GM12878 (cell line): ENCODE data around the gene TRIOBP. TPM values are rescaled to one million over a fixed set of nuclear protein-coding genes. Genes with fewer than 3 reads are reported as not detected.

Experiments
- ATAC-seq: fragments of 200-7000 bp; cut with Tn5 transposase; 3 replicates; pipeline ENCODE4 v1.9.1; 2020; ENCODE audit warnings: mild to moderate bottlenecking, moderate library complexity
- BruUV-seq: library from RNA; stranded (reverse); fragments of 400-500 nt; replicated peaks from 2 replicates; lab custom pipeline; 2021; lab: Mats Ljungman, UMichigan
- CTCF ChIA-PET: fragments of 300-600 bp; sonication (Branson Sonifier 250); formaldehyde crosslinking; extraction: SDS; loops from one replicate; lab custom pipeline; 2021; ENCODE audit warnings: inconsistent platforms; lab: Yijun Ruan, JAX
- POLR2A ChIA-PET: fragments of 350-600 bp; formaldehyde crosslinking; extraction: SDS; loops from one replicate; lab custom pipeline; 2021; ENCODE audit warnings: inconsistent platforms; lab: Charles Lee
- RAD21 ChIA-PET: fragments of 300-600 bp; sonication (Branson Sonifier 250); formaldehyde crosslinking; loops from one replicate; lab custom pipeline; 2023; ENCODE audit warnings: antibody characterized with exemption; ENCODE audit not compliant: unreplicated experiment; lab: Charles Lee
- SMC1A ChIA-PET: fragments of 300-600 bp; sonication (Branson Sonifier 250); formaldehyde crosslinking; loops from one replicate; lab custom pipeline; 2023; ENCODE audit not compliant: unreplicated experiment, uncharacterized antibody; lab: Charles Lee
- DNase-seq: peaks from one replicate; pipeline ENCODE4 v3.0.0-alpha.2; 2011; ENCODE audit warnings: low read depth, low spot score
- FAIRE-seq: peaks from 3 replicates; lab custom pipeline; 2011; peaks lifted over from hg19 to GRCh38; lab: Jason Lieb, UNC
- H2AFZ ChIP-seq: 2 replicates; pipeline ENCODE4 v1.6.0; 2011; ENCODE audit warnings: low read depth, low read length, control low read depth; ENCODE audit not compliant: control insufficient read depth
- H3K27ac ChIP-seq: 2 replicates; pipeline ENCODE4 v1.5.1; 2011; ENCODE audit warnings: control low read depth; ENCODE audit not compliant: control insufficient read depth, insufficient read depth
- H3K27me3 ChIP-seq, 2 experiments: replicated peaks in 1 of 2; 2 replicates each; pipeline versions ENCODE4 v1.6.0 to v1.6.1; 2011; ENCODE audit warnings: low read length in 1 of 2; ENCODE audit not compliant: control insufficient read depth in 2 of 2, insufficient read depth in 2 of 2
- H3K36me3 ChIP-seq, 2 experiments: 2 replicates each; pipeline ENCODE4 v1.5.1; 2011; ENCODE audit warnings: low read length in 1 of 2; ENCODE audit not compliant: control insufficient read depth in 2 of 2, insufficient read depth in 2 of 2
- H3K4me1 ChIP-seq: 2 replicates; pipeline ENCODE4 v1.6.1; 2011; ENCODE audit warnings: mild to moderate bottlenecking, low read length, moderate library complexity, mixed read lengths; ENCODE audit not compliant: control insufficient read depth, insufficient read depth
- H3K4me2 ChIP-seq: 2 replicates; pipeline ENCODE4 v1.6.0; 2011; ENCODE audit warnings: control low read depth; ENCODE audit not compliant: control insufficient read depth, insufficient read depth
- H3K4me3 ChIP-seq: fragments of 200-600 bp; sonication (generic); 2 replicates; pipeline ENCODE4 v1.5.1; 2016
- H3K79me2 ChIP-seq: 2 replicates; pipeline ENCODE4 v1.6.0; 2011; ENCODE audit warnings: low read length; ENCODE audit not compliant: control insufficient read depth, insufficient read depth
- H3K9ac ChIP-seq: 2 replicates; pipeline ENCODE4 v1.8.0; 2011; ENCODE audit warnings: low read length, control low read depth, mixed read lengths; ENCODE audit not compliant: control insufficient read depth, insufficient read depth
- H3K9me3 ChIP-seq: replicated peaks from 3 replicates; pipeline ENCODE4 v1.5.1; 2011; ENCODE audit warnings: mild to moderate bottlenecking, low read length; ENCODE audit not compliant: control insufficient read depth, insufficient read depth
- H4K20me1 ChIP-seq: 2 replicates; pipeline ENCODE4 v1.6.0; 2011; ENCODE audit not compliant: control insufficient read depth, insufficient read depth
- CBX3 ChIP-seq: fragments of 200-600 bp; sonication (generic); IDR thresholded peaks from 2 replicates; pipeline ENCODE4 v1.6.1; 2016; ENCODE audit warnings: low read depth, borderline replicate concordance
- DPF2 ChIP-seq: fragments of 450-650 bp; IDR thresholded peaks from 2 replicates; pipeline ENCODE4 v1.6.1; 2017; ENCODE audit warnings: mild to moderate bottlenecking
- TAF1 ChIP-seq: IDR thresholded peaks from 2 replicates; pipeline ENCODE4 v1.6.1; 2011; ENCODE audit warnings: mild to moderate bottlenecking, low read depth, low read length, borderline replicate concordance
- WGBS: methylation state at CpG from one replicate; pipeline ENCODE4 v1.1.6; 2016; ENCODE audit warnings: low lambda C conversion rate; ENCODE audit not compliant: insufficient replicate concordance, insufficient coverage; ENCODE audit errors: missing lambda C conversion rate; 5-methylcytosine and 5-hydroxymethylcytosine counted together
- in situ Hi-C: fragments of 300-500 bp; cut with MboI; formaldehyde crosslinking; loops from 9 replicates; pipeline ENCODE4 v1.14.3; 2018; ENCODE audit warnings: mixed read lengths
- intact Hi-C: fragments of 100-400 bp; cut with micrococcal nuclease; formaldehyde crosslinking; loops from one replicate; pipeline ENCODE4 v1.14.2; 2022; ENCODE audit not compliant: unreplicated experiment
- polyA plus RNA-seq, 11 experiments: library from polyadenylated mRNA; depleted of rRNA in 4 of 11; unstranded in 6 of 11; stranded (reverse) in 5 of 11; fragments of >200 nt; fragmentation: Nextera tagmentation in 4 of 11; fragmentation: Illumina TruSeq in 1 of 11; extraction: Ambion mirVana in 4 of 11; extraction: Trizol in 1 of 11; gene quantifications; 1 replicate in 1 of 11; 2 replicates in 10 of 11; pipeline versions ENCODE4 v1.2.1 to v1.2.3, GENCODE V29; 2011 to 2016; ENCODE audit warnings: inconsistent platforms in 2 of 11, missing spikeins in 2 of 11, low read depth in 1 of 11
- total RNA-seq, 4 experiments: library from RNA; depleted of rRNA in 3 of 4; stranded (reverse); fragments of >200 nt in 3 of 4; fragmentation: Illumina TruSeq in 1 of 4; extraction: Trizol in 1 of 4; gene quantifications; 2 replicates each; pipeline versions ENCODE4 v1.2.1 to v1.2.3, GENCODE V29; 2013 to 2021
- TF ChIP-seq, protein P1 (sequence below): IDR thresholded peaks from 2 replicates; pipeline ENCODE4 v1.6.1; 2012; ENCODE audit warnings: improper control_type of control experiment, low read depth, low read length; ENCODE audit not compliant: insufficient replicate concordance
- TF ChIP-seq, protein P2 (sequence below): fragments of 450-650 bp; IDR thresholded peaks from 2 replicates; pipeline ENCODE4 v1.6.1; 2017; ENCODE audit warnings: antibody characterized with exemption, mild to moderate bottlenecking, moderate library complexity
- TF ChIP-seq, protein P3 (sequence below): fragments of 450-650 bp; formaldehyde crosslinking; IDR thresholded peaks from 2 replicates; pipeline ENCODE4 v1.5.0; 2022; ENCODE audit warnings: mild to moderate bottlenecking, missing genetic modification characterization

TRIOBP gene
- total and polyA plus RNA-seq, 10 of the 15 experiments (the other 5 are each of a cell fraction or from before 2014, with no cell fraction given) = 0.21 to 23.6 (median 11.9) TPM

DNA sequence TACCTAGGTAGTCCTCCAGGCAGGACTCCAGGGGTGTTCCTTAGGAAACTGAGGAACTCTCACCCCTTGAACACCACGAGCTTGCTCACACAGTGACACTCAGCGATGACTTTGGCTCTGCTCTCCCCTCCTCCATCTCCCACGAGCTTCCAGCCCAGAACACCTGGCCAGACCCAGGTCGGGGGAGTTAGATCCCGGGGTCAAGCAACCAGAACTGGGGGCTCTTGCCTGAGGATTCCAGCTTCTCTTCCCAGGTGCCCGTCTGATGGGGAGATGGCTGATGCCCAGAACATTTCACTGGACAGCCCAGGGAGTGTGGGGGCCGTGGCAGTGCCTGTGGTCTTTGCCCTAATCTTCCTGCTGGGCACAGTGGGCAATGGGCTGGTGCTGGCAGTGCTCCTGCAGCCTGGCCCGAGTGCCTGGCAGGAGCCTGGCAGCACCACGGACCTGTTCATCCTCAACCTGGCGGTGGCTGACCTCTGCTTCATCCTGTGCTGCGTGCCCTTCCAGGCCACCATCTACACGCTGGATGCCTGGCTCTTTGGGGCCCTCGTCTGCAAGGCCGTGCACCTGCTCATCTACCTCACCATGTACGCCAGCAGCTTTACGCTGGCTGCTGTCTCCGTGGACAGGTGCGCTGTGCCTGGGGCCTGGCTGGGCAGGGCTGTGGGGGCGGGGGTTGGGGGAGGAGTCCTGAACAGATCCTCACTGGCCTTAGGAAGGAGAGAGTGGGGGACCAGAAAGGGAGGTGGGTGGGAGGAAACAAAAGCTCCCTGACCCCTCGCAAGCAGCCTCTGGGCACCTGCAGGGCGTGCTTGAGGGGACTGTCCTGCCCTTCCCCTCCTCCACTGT is 126.5 kb downstream of the TRIOBP start, which contains the start of gene GALR3:
TSS of gene GALR3 (plus strand) at position 249 of the 852 bp plus-strand sequence. CDS start at position 274, 25 bp downstream.
- Histone ChIP-seq H2AFZ (no peak within 1 kb of the TSS), H3K27me3 (peaks cover 0 to 2% of the 10 kb centered on the region in 2 experiments; a peak in 2 of 4 replicates), H3K4me2 (no peak within 1 kb of the TSS), H3K36me3 (no peaks in the 10 kb centered on the region), H3K9ac (no peak within 1 kb of the TSS), H4K20me1 (no peaks in the 10 kb centered on the region), H3K4me3 (no peak within 1 kb of the TSS), H3K27ac (no peak within 1 kb of the TSS), H3K9me3 (no peaks in the 10 kb centered on the region), H3K4me1 (peaks cover 3% of the 10 kb centered on the region; the same call in 1 of the 2 replicates), H3K79me2 (no peaks in the 10 kb centered on the region)
- intact Hi-C loops = no loop called here
- no peak for ATAC-seq
- no peak for FAIRE-seq
- in situ Hi-C loops = no loop called here
- 68% methylated on average over 20 of the region's 21 CpGs for WGBS
- RAD21 ChIA-PET = no interaction called here
- CTCF ChIA-PET = interaction anchor here (0.5 to 0.9 kb wide), 2 partner anchors 40 to 131 kb away, joined by 3 read pairs; no protein-coding TSS in a partner anchor
- POLR2A ChIA-PET = no interaction called here
- DNase-seq = no peak
- no TSS peak for BruUV-seq
- SMC1A ChIA-PET = no interaction called here
- TF ChIP-seq TAF1 = no peak
- TF ChIP-seq, protein P1, sequence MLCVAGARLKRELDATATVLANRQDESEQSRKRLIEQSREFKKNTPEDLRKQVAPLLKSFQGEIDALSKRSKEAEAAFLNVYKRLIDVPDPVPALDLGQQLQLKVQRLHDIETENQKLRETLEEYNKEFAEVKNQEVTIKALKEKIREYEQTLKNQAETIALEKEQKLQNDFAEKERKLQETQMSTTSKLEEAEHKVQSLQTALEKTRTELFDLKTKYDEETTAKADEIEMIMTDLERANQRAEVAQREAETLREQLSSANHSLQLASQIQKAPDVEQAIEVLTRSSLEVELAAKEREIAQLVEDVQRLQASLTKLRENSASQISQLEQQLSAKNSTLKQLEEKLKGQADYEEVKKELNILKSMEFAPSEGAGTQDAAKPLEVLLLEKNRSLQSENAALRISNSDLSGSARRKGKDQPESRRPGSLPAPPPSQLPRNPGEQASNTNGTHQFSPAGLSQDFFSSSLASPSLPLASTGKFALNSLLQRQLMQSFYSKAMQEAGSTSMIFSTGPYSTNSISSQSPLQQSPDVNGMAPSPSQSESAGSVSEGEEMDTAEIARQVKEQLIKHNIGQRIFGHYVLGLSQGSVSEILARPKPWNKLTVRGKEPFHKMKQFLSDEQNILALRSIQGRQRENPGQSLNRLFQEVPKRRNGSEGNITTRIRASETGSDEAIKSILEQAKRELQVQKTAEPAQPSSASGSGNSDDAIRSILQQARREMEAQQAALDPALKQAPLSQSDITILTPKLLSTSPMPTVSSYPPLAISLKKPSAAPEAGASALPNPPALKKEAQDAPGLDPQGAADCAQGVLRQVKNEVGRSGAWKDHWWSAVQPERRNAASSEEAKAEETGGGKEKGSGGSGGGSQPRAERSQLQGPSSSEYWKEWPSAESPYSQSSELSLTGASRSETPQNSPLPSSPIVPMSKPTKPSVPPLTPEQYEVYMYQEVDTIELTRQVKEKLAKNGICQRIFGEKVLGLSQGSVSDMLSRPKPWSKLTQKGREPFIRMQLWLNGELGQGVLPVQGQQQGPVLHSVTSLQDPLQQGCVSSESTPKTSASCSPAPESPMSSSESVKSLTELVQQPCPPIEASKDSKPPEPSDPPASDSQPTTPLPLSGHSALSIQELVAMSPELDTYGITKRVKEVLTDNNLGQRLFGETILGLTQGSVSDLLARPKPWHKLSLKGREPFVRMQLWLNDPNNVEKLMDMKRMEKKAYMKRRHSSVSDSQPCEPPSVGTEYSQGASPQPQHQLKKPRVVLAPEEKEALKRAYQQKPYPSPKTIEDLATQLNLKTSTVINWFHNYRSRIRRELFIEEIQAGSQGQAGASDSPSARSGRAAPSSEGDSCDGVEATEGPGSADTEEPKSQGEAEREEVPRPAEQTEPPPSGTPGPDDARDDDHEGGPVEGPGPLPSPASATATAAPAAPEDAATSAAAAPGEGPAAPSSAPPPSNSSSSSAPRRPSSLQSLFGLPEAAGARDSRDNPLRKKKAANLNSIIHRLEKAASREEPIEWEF = no peak
- TF ChIP-seq, protein P2, sequence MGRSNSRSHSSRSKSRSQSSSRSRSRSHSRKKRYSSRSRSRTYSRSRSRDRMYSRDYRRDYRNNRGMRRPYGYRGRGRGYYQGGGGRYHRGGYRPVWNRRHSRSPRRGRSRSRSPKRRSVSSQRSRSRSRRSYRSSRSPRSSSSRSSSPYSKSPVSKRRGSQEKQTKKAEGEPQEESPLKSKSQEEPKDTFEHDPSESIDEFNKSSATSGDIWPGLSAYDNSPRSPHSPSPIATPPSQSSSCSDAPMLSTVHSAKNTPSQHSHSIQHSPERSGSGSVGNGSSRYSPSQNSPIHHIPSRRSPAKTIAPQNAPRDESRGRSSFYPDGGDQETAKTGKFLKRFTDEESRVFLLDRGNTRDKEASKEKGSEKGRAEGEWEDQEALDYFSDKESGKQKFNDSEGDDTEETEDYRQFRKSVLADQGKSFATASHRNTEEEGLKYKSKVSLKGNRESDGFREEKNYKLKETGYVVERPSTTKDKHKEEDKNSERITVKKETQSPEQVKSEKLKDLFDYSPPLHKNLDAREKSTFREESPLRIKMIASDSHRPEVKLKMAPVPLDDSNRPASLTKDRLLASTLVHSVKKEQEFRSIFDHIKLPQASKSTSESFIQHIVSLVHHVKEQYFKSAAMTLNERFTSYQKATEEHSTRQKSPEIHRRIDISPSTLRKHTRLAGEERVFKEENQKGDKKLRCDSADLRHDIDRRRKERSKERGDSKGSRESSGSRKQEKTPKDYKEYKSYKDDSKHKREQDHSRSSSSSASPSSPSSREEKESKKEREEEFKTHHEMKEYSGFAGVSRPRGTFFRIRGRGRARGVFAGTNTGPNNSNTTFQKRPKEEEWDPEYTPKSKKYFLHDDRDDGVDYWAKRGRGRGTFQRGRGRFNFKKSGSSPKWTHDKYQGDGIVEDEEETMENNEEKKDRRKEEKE = no peak
- TF ChIP-seq CBX3 = no peak
- TF ChIP-seq, protein P3, sequence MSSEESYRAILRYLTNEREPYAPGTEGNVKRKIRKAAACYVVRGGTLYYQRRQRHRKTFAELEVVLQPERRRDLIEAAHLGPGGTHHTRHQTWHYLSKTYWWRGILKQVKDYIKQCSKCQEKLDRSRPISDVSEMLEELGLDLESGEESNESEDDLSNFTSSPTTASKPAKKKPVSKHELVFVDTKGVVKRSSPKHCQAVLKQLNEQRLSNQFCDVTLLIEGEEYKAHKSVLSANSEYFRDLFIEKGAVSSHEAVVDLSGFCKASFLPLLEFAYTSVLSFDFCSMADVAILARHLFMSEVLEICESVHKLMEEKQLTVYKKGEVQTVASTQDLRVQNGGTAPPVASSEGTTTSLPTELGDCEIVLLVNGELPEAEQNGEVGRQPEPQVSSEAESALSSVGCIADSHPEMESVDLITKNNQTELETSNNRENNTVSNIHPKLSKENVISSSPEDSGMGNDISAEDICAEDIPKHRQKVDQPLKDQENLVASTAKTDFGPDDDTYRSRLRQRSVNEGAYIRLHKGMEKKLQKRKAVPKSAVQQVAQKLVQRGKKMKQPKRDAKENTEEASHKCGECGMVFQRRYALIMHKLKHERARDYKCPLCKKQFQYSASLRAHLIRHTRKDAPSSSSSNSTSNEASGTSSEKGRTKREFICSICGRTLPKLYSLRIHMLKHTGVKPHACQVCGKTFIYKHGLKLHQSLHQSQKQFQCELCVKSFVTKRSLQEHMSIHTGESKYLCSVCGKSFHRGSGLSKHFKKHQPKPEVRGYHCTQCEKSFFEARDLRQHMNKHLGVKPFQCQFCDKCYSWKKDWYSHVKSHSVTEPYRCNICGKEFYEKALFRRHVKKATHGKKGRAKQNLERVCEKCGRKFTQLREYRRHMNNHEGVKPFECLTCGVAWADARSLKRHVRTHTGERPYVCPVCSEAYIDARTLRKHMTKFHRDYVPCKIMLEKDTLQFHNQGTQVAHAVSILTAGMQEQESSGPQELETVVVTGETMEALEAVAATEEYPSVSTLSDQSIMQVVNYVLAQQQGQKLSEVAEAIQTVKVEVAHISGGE (CRISPR knock-in tag) = no peak
- no peak for TF ChIP-seq DPF2
